Mesendoderm (in vitro differentiated cells): ENCODE data around the gene ISCA1.
A peak's percentile ranks its signal among the peaks of the same experiment; 100 is the strongest.
"Not testable (repeated sequence)": the region's sequence is repeated elsewhere in the genome, so short reads cannot be mapped to it uniquely, and the experiment has no call there.

Experiments
- DNase-seq: peaks from one replicate; pipeline ENCODE4 v3.0.0; 2013
- H2AK5ac ChIP-seq: 2 replicates; pipeline ENCODE4 v1.6.1; 2013; ENCODE audit warnings: low read length, inconsistent platforms
- H2BK120ac ChIP-seq: 2 replicates; pipeline ENCODE4 v1.6.1; 2013; ENCODE audit warnings: low read depth, mild to moderate bottlenecking, low read length, moderate library complexity, mixed read lengths
- H2BK15ac ChIP-seq: replicated peaks from 2 replicates; pipeline ENCODE4 v1.6.1; 2013; ENCODE audit warnings: low read depth, mild to moderate bottlenecking, moderate library complexity
- H2BK5ac ChIP-seq: 2 replicates; pipeline ENCODE4 v1.6.1; 2013; ENCODE audit warnings: low read length, inconsistent platforms
- H3K18ac ChIP-seq: 2 replicates; pipeline ENCODE4 v1.6.1; 2013; ENCODE audit warnings: mild to moderate bottlenecking, low read length, mixed read lengths
- H3K23ac ChIP-seq: one replicate; pipeline ENCODE4 v1.6.1; 2013; ENCODE audit warnings: low read length
- H3K27ac ChIP-seq: 2 replicates; pipeline ENCODE4 v1.5.1; 2013; ENCODE audit warnings: low read depth, mild to moderate bottlenecking, inconsistent platforms, low read length, moderate library complexity
- H3K27me3 ChIP-seq: 2 replicates; pipeline ENCODE4 v1.6.1; 2013; ENCODE audit warnings: low read length, control low read depth, mild to moderate bottlenecking, inconsistent platforms; ENCODE audit not compliant: insufficient read depth, poor library complexity
- H3K36me3 ChIP-seq: 2 replicates; pipeline ENCODE4 v1.6.1; 2013; ENCODE audit warnings: low read length, inconsistent platforms; ENCODE audit not compliant: control insufficient read depth, insufficient read depth
- H3K4ac ChIP-seq: one replicate; pipeline ENCODE4 v1.6.1; 2013; ENCODE audit warnings: low read depth, mild to moderate bottlenecking, low read length, moderate library complexity
- H3K4me1 ChIP-seq: 2 replicates; pipeline ENCODE4 v1.6.1; 2013; ENCODE audit warnings: low read depth, low read length, inconsistent platforms; ENCODE audit not compliant: control insufficient read depth
- H3K4me2 ChIP-seq: 2 replicates; pipeline ENCODE4 v1.6.1; 2013; ENCODE audit warnings: low read length
- H3K4me3 ChIP-seq: 2 replicates; pipeline ENCODE4 v1.5.1; 2013; ENCODE audit warnings: mild to moderate bottlenecking, low read length
- H3K56ac ChIP-seq: one replicate; pipeline ENCODE4 v1.6.1; 2013; ENCODE audit warnings: low read length
- H3K79me1 ChIP-seq: 2 replicates; pipeline ENCODE4 v1.6.1; 2013; ENCODE audit warnings: low read length, inconsistent platforms
- H3K79me2 ChIP-seq: 2 replicates; pipeline ENCODE4 v1.6.1; 2013; ENCODE audit warnings: mild to moderate bottlenecking, low read length; ENCODE audit not compliant: control insufficient read depth, insufficient read depth
- H3K9ac ChIP-seq: 2 replicates; pipeline ENCODE4 v1.6.1; 2013; ENCODE audit warnings: low read length, inconsistent platforms
- H4K5ac ChIP-seq: one replicate; pipeline ENCODE4 v1.6.1; 2013; ENCODE audit warnings: low read length
- H4K8ac ChIP-seq: one replicate; pipeline ENCODE4 v1.6.1; 2013; ENCODE audit warnings: low read depth, mild to moderate bottlenecking, control low read depth, low read length, moderate library complexity
- WGBS: extraction: QIAGEN DNeasy Blood & Tissue Kit; methylation state at CpG from one replicate; pipeline ENCODE4 v1.1.7; 2013; ENCODE audit warnings: low lambda C conversion rate, missing lambda C conversion rate; ENCODE audit not compliant: insufficient coverage; ENCODE audit errors: extremely low coverage; 5-methylcytosine and 5-hydroxymethylcytosine counted together

The ISCA1 gene

DNA sequence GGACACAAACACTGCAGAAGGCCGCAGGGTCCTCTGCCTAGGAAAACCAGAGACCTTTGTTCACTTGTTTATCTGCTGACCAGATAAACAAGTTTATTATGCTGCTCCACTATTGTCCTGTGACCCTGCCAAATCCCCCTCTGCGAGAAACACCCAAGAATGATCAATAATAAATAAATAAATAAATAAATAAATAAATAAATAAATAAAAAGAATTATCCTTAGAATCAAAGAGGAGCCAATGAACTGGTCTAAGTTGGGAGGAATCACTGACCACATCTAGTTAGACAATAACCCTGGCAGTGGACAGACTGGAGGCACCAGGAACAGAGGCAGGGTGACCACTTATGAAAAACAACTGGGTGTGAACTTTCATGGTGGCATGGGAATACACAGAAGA lies 30.6 kb upstream of the ISCA1 start:
- not testable (repeated sequence) for H4K8ac ChIP-seq, H3K4me1 ChIP-seq, H3K18ac ChIP-seq, H3K56ac ChIP-seq, H2BK120ac ChIP-seq, H3K23ac ChIP-seq, DNase-seq, H3K27me3 ChIP-seq, H3K4me2 ChIP-seq, H3K79me1 ChIP-seq, H3K4me3 ChIP-seq, H3K36me3 ChIP-seq, H4K5ac ChIP-seq, H2BK15ac ChIP-seq, H2BK5ac ChIP-seq, H3K9ac ChIP-seq, H2AK5ac ChIP-seq, H3K4ac ChIP-seq, H3K79me2 ChIP-seq, H3K27ac ChIP-seq
- WGBS, result no CpG with 5 or more reads among the region's 2 CpGs

GRCh38 chr9:86308687-86309086 lies 26.3 kb upstream of the ISCA1 start:
- no peak overlapping the region for H3K4me2 ChIP-seq
- no peaks in the 10 kb centered on the region for H3K27me3 ChIP-seq
- H3K4me3 ChIP-seq, result no peak overlapping the region
- H3K4me1 ChIP-seq, result no peaks in the 10 kb centered on the region
- no peak overlapping the region for H3K4ac ChIP-seq
- H3K36me3 ChIP-seq, result no peaks in the 10 kb centered on the region
- H2BK15ac ChIP-seq, result no peak overlapping the region
- no peak overlapping the region for H3K27ac ChIP-seq
- WGBS, result no CpG with 5 or more reads among the region's 1 CpG
- no peak overlapping the region for H3K18ac ChIP-seq
- no peak overlapping the region for H3K56ac ChIP-seq
- no peaks in the 10 kb centered on the region for H3K79me2 ChIP-seq
- H4K5ac ChIP-seq, result no peak overlapping the region
- no peak overlapping the region for H3K9ac ChIP-seq
- H4K8ac ChIP-seq, result no peak overlapping the region
- no peak overlapping the region for H2AK5ac ChIP-seq
- no peak overlapping the region for H2BK5ac ChIP-seq
- no peak overlapping the region for H3K23ac ChIP-seq
- no peak for DNase-seq
- H2BK120ac ChIP-seq, result no peak overlapping the region
- no peaks in the 10 kb centered on the region for H3K79me1 ChIP-seq

DNA sequence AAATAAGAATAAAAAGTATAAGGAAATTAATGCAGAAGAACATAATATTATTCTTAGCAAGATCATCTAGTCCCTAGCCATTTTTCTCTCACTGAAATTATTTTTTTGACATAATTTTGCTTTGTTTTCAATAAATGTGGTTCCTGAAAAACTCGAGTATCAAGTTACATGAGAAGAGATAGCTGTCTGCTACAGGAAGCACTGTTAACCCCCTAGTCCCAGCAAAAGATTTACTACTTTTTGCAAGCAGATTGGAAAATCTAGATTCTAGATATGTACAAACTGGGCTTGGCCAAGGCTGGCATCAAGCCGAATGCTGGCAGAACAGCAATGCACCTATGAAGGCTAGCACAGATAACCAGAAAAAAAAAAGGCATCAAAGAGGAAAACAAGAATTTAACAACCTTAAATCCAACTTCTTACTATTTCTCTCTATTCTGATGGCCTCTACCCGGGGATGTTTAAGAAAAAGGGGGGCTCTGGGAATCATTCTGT lies 21.9 kb upstream of the ISCA1 start:
- Histone ChIP-seq H2BK5ac (no peak overlapping the region), H3K79me1 (no peaks in the 10 kb centered on the region), H3K79me2 (no peaks in the 10 kb centered on the region), H4K8ac (no peak overlapping the region), H3K4ac (no peak overlapping the region), H3K4me1 (no peaks in the 10 kb centered on the region), H3K27me3 (no peaks in the 10 kb centered on the region), H3K56ac (no peak overlapping the region), H3K4me2 (no peak overlapping the region), H2BK120ac (no peak overlapping the region), H3K23ac (no peak overlapping the region), H2BK15ac (no peak overlapping the region), H3K27ac (no peak overlapping the region), H3K36me3 (peaks cover 4% of the 10 kb centered on the region), H4K5ac (no peak overlapping the region), H3K18ac (no peak overlapping the region), H2AK5ac (no peak overlapping the region), H3K4me3 (no peak overlapping the region), H3K9ac (no peak overlapping the region)
- no peak for DNase-seq
- no CpG with 5 or more reads among the region's 3 CpGs for WGBS

DNA sequence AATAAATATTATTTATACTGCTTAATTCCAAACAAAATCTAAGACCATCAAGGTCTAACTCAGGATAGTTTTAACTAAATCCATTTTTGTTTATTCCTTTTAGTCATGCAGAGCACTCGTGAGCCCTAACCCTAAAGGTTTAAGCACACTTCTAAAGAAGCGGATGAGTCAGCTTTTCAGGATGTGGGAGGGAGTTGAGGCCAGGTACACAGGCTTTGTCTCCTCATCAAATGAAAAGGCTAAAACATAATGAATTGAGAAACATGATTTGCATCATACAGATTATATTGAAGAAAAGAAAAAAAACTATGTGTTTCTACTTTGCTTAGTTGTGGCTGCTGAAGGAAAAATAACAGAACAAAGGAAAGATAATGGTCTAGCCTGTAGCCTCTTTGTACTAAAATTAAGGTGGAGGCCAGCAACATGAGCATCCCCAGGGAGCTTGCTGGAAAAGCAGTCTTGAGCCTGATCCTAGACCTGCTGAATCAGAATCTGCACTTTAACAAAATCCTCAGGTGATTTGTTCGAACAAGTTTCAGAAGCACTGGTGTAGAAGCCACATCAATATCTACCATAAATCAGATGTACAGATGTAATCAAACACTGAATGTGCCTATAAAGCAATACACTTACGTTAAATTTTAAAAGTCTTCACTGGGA lies 21.1 kb upstream of the ISCA1 start:
- Histone ChIP-seq H3K27me3 (no peaks in the 10 kb centered on the region), H3K9ac (no peak overlapping the region), H2BK5ac (no peak overlapping the region), H3K4me1 (no peaks in the 10 kb centered on the region), H2AK5ac (no peak overlapping the region), H3K4ac (no peak overlapping the region), H3K23ac (no peak overlapping the region), H2BK15ac (no peak overlapping the region), H2BK120ac (no peak overlapping the region), H3K79me2 (no peaks in the 10 kb centered on the region), H3K56ac (no peak overlapping the region), H4K8ac (no peak overlapping the region), H3K18ac (peak overlapping the region; percentile 39), H4K5ac (no peak overlapping the region), H3K4me3 (no peak overlapping the region), H3K27ac (no peak overlapping the region), H3K4me2 (no peak overlapping the region), H3K79me1 (no peaks in the 10 kb centered on the region), H3K36me3 (peaks cover 4% of the 10 kb centered on the region)
- WGBS, result no CpG with 5 or more reads among the region's 4 CpGs
- DNase-seq, result peak; percentile 66

- H3K27me3 ChIP-seq, result no peaks in the 10 kb centered on the region
- no peak overlapping the region for H3K4ac ChIP-seq
- DNase-seq, result no peak
- no peak overlapping the region for H3K18ac ChIP-seq
- H2AK5ac ChIP-seq, result no peak overlapping the region
- H3K4me1 ChIP-seq, result no peaks in the 10 kb centered on the region
- H2BK120ac ChIP-seq, result no peak overlapping the region
- H3K4me3 ChIP-seq, result no peak overlapping the region
- H2BK5ac ChIP-seq, result no peak overlapping the region
- H3K79me2 ChIP-seq, result no peaks in the 10 kb centered on the region
- H4K5ac ChIP-seq, result no peak overlapping the region
- H3K79me1 ChIP-seq, result no peaks in the 10 kb centered on the region
- H4K8ac ChIP-seq, result no peak overlapping the region
- no peak overlapping the region for H3K56ac ChIP-seq
- no peak overlapping the region for H3K27ac ChIP-seq
- H3K23ac ChIP-seq, result no peak overlapping the region
- no peak overlapping the region for H3K9ac ChIP-seq
- no peak overlapping the region for H2BK15ac ChIP-seq
- no CpG with 5 or more reads among the region's 1 CpG for WGBS
- no peak overlapping the region for H3K4me2 ChIP-seq
- H3K36me3 ChIP-seq, result peaks cover 4% of the 10 kb centered on the region
Observed at GRCh38 chr9:86301686-86302085, 19.3 kb upstream of the ISCA1 start.

- peaks cover 4% of the 10 kb centered on the region for H3K36me3 ChIP-seq
- WGBS, result no CpG with 5 or more reads among the region's 2 CpGs
- no peak overlapping the region for H3K56ac ChIP-seq
- H3K4ac ChIP-seq, result no peak overlapping the region
- H3K79me2 ChIP-seq, result no peaks in the 10 kb centered on the region
- no peak overlapping the region for H3K23ac ChIP-seq
- H4K8ac ChIP-seq, result no peak overlapping the region
- no peak overlapping the region for H2BK5ac ChIP-seq
- no peak overlapping the region for H2AK5ac ChIP-seq
- H3K27ac ChIP-seq, result no peak overlapping the region
- H3K4me1 ChIP-seq, result no peaks in the 10 kb centered on the region
- no peak overlapping the region for H3K9ac ChIP-seq
- H4K5ac ChIP-seq, result no peak overlapping the region
- no peak overlapping the region for H2BK15ac ChIP-seq
- H2BK120ac ChIP-seq, result no peak overlapping the region
- H3K4me3 ChIP-seq, result no peak overlapping the region
- no peak overlapping the region for H3K4me2 ChIP-seq
- DNase-seq, result no peak
- no peak overlapping the region for H3K18ac ChIP-seq
- H3K27me3 ChIP-seq, result no peaks in the 10 kb centered on the region
- no peaks in the 10 kb centered on the region for H3K79me1 ChIP-seq
Observed at GRCh38 chr9:86300701-86301100, 18.4 kb upstream of the ISCA1 start.
